HG03558 (cell line): Measurements from ENCODE around the gene UNC45B.
"Not testable (repeated sequence)": the region's sequence is repeated elsewhere in the genome, so short reads cannot be mapped to it uniquely, and the experiment has no call there.

Experiments
- ATAC-seq: cut with Tn5 transposase; IDR thresholded peaks from one replicate; pipeline ENCODE4 v1.9.1; 2021; ENCODE audit warnings: moderate number of reproducible peaks; ENCODE audit not compliant: unreplicated experiment; ENCODE audit errors: extremely low read depth

Gene UNC45B

DNA sequence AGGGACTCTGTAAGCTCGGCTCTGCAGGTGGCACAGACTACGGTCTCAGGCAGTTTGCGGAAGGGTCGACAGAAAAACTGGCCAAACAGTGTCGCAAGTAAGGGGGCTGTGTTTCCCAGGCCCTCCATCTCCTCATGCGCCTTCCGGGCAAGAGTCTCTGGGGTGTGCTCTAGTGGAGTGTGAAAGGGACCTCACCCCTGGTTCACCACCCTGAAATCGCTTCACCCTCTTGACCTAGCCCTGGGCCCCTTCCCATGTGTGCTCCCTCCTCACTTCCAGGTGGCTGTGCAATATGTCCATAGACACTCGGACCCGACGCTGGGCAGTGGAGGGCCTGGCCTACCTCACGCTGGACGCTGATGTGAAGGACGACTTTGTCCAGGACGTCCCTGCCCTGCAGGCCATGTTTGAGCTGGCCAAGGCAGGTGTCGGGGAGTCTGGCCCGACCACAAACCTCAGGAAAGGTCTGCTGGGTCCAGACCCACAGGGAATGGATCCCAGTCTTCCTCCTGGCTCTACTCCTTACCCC lies 22.3 kb downstream of the UNC45B start:
- no peak for ATAC-seq

DNA sequence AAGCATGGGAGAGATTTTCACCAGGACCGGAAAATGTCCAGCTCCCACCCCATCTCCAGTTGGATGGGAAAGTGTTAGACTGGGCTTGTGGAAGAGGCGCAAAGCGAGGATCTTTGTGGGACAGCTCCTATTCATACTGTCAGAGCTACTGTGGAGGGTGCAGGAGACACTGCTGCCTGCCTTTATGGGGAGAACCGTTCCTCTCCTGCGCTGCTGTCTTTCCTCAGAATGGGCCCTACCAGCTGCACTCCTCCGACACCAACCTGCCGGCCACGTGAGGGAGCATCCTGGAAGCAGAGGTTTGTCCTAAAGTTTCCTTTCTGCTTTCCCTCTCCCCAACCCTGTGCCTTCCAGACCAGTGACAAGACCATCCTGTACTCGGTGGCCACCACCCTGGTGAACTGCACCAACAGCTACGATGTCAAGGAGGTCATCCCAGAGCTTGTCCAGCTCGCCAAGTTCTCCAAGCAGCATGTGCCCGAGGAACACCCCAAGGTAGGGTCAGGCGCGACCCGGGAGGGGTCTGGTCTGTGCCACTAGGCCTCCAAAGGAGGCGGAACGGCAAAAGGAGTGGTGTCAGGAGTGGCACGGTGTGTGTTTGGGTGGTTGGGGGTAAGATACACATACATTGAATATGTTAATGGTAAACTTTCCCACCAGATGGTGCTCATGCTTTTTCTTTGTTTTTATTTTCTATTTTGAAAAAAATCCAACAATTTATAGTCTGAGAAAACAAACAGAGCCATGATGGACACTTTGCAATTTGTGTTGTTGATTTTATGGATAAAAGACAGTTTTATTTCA lies 23.6 kb downstream of the UNC45B start:
- ATAC-seq = no peak

DNA sequence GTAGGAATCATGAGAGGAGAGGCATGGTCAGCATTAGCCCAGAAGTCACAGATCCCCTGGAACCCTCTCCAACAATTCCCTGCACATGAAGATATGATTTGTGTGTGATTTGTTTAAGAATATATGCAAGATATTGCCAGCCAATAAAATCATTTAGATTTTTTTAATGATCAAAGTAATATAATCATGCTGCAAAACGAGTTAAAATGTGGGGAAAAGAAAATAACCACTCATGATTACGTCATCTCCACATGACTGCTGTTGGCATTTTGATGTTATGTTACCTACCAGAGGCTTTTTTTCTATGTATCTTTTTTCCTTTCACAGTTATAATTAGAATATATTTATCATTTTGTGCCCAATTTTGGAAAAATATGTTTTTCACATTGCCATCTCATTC lies 24.2 kb downstream of the UNC45B start:
- no peak for ATAC-seq

DNA sequence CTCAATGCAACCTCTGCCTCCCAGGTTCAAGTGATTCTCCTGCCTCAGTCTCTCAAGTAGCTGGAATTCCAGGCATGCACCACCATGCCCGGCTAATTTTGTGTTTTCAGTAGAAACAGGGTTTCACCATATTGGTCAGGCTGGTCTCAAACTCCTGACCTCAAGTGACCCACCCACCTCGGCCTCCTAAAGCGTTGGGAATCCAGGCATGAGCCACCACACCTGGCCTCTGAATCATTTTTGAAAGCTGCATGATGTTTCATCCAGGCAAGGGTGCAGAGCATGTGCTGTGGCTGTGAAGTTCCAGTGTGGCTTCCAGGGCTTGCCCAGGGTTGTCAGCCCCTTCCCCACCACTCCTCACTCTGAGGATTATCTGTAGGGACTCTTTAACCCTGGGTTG lies 24.7 kb downstream of the UNC45B start:
- not testable (repeated sequence) for ATAC-seq

DNA sequence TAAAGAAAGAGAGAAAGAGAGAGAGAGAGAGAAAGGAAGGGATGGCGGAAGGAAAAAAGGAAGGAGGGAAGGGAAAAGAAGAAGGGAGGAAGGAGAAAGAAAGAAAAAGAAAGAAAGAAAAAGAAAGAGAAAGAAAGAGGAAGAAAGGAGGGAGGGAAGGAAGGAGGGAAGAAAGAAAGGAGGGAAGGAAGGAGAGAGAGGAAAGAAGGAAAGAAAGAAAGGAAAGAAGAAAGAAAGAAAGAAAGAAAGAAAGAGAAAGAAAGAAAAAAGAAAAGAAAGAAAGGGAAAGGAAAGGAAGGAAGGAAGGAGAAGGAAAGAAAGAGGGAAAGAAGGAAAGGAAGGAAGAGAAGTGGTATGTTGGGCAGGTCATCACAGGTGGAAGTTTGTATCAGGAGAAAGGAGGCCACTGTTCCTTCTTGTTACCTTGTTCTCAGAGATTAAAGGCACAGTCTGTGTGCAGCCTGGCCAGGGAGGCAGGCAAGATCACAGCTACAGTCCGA lies 27.3 kb downstream of the UNC45B start:
- ATAC-seq = no peak

DNA sequence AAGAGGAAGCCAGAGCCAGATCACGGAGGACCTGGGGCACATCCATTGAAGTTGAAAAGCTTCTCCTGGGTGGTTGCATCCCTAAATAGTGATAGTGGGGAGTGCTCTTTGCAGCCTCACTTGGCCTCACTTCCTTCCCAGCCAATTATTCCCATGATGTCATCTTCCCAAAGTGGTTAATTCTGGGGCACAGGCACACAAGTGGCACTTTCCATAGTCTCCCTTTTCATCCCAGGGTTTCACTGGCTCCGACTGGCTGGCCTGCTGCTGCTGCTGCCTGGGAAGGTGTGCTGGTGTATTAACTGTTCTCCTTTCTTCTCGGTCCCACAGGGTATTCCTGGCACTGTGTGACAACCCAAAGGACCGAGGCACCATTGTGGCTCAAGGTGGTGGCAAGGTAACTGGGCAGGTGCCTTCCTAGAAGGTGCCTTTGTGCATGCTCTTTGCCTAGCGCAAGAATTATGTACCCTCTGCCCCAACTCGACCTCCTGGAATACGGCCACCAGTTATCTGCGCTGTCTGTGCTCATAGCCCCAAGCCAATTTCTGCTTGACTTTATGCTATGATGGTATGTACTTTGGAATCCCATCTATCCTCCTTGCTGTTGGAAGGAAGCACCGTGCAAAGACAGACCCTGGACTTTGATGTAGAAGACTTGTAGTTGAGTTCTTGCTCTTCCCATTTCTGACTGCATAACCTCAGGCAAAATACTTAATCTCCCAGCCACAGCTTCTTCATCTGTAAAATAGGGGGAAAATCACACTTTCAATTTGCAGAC lies 28.2 kb downstream of the UNC45B start:
- no peak for ATAC-seq

DNA sequence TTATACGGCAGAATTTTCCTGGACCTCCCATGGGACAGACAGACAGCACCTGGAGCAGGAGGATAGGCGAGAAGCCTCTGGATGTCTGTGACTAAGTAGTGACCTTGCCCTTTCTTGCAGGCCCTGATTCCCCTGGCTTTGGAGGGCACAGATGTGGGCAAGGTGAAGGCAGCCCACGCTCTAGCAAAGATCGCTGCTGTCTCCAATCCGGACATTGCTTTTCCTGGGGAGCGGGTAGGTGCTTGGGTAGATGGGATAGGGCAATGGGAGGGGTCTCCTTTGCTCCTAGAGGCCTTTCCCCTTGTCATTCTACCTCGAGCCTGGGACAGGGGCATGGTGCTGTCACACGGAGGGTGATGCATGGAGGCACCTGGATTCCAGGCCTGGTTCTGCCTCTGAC lies 29.3 kb downstream of the UNC45B start:
- ATAC-seq = no peak

DNA sequence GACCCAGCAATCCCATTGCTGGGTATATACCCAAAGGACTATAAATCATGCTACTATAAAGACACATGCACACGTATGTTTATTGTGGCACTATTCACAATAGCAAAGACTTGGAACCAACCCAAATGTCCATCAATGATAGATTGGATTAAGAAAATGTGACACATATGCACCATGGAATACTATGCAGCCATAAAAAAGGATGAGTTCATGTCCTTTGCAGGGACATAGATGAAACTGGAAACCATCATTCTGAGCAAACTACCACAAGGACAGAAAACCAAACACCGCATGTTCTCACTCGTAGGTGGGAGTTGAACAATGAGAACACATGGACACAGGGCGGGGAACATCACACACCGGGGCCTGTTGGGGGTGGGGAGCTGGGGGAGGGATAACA lies 31.8 kb downstream of the UNC45B start:
- not testable (repeated sequence) for ATAC-seq

DNA sequence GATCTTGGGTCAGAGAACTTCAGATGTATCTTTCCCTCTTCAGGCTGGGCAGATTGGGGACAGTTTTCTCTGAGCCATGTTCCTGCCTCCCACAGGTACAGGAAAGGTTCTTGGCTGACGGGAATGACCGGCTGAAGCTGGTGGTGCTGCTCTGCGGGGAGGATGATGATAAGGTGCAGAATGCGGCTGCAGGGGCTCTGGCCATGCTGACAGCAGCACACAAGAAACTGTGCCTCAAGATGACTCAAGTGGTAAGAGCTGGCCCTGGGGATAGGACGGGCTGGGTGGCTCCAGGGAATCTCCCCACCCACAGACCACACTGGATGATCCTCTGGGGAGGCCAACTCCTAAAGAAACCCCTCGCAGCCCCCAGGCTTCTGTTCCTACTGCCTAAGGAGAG lies 35.7 kb downstream of the UNC45B start:
- no peak for ATAC-seq

DNA sequence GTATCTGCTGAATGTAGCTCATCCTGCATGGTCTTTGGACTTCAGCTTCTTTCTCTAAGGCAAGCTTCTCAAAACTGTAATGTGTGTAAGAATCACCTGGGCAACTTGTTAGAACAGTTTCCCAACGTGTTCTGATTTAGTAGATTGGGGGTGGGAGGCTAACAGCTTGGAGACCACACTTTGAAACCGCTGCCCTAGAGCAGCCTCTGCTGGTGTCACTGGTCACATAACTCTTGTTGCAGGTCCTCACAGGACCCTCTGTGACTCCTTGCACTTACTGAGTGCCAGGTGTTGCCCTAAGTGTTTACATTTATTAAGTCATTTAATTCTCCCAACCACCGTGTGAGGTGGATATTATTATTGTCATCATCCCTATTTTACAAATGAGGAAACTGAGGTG lies 36.7 kb downstream of the UNC45B start:
- no peak for ATAC-seq

DNA sequence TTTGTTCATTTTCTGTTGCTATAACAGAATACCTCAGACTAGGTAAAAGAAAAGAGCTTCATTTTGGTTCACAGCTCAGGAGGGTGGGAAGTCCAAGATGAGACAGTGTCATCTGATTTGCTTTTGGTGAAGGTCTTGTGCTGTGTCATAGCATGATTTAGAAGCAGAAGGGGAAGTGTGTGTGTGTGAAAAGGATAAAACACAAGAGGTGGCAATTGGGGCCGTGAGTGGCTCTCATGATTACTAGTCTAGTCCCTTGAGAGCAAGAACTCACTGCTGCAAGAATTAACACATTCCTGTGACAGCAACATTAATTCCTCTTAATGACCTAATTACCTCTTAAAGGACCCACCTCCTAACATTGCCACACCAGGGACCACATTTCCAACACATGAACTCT lies 38.2 kb downstream of the UNC45B start:
- ATAC-seq = no peak

DNA sequence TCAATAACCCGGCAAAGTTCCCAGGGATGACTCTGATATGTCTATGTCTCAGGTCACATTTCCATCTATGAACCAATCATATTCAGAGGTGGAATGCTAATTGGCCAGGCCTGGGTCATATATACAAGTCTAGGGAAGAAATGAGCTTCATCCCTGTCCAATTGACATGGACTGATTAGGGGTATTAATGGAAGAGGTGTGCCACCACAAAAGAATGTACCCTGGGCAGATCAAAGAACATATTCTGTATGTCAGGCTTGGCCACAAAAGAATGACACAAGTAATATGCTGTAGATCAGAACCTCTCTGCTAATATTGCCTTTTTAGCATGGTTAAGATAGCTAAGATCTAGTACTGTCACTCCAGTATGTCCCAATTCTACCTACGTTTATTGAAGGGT lies 39.9 kb downstream of the UNC45B start:
- ATAC-seq = no peak

DNA sequence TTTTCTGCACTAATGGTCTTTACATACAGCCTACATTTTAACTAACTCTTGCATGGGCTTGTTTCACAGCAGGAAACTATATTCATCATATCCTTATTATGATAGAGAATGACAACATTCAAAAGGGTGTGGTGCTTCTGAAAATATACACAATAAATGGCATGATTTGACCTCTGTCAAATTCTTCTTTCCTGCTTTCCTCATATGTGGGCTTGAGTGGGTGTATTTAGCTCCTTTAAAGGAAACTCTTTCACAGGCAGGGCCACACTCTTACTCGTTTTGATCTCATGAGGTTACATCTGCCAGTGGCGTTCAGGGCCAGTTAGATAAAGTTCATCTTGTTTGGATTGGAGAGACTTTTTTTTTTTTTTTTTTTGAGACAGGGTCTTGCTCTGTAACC lies 40.5 kb downstream of the UNC45B start:
- ATAC-seq = no peak

DNA sequence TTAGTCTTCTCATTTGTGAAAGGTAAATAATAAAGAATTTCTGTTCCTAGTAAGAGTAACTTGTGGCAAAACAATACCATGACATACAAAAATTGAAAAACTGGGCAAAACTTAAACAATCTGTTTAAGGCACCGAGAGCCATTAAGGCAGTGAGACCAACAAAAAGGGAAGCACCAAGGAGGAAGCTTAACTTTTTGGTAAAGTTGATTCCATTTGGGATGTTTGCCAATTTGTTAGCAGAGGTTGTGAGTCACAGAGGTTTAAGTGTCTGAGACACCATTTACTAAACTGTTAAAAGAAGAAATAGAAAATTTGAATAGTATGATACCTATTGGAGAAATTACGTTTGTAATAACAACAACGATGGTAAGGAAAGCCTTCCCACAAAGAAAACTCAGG lies 41.7 kb downstream of the UNC45B start:
- ATAC-seq = no peak

DNA sequence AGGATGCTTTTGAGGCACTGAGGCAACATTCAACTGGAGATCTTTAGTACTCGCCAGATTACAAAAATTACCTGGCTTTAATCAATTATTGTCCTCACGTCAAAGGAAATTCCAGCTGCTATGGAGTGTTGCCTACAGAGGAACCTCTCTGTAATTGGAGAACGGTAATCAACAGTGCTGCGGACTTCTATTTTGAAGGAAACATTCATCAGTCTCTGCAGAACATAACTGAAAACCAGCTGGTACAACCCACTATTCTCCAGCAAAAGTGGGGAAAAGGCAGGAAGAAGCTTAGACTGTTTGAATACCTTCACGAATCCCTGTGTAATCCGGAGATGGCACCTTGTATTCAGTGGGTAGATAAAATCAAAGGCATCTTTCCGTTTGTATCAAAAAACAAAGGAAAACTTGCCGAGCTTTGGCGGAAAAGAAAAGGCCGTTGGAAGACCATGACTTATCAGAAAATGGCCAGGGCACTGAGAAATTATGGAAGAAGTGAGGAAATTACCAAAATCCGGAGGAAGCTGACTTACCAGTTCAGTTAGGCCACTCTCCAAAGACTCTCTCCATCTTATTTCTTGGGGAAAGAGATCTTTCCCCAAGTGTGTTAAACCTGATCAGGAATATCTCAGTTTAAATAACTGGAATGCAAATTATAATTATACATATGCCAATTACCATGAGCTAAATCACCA lies 43.5 kb downstream of the UNC45B start:
- no peak for ATAC-seq

DNA sequence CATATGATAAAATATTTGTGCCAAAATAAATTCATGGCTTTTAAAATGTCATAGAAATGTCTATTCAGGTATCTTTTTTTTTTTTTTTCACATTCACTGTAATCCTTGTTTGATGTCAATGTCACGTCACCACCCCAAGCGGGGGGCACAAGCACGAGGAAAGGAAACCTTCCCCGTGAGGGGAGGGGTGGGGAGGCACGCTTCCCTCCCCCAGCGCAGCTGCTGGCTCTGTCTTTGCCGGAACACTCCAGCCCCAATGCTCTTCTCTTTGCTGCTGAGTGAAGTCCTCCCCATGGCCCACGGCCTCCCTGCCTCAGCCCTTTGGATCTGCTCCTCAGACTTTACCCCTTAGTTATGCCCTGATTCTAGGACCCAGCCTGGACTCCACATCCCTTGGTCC lies 45.1 kb downstream of the UNC45B start:
- ATAC-seq = no peak

DNA sequence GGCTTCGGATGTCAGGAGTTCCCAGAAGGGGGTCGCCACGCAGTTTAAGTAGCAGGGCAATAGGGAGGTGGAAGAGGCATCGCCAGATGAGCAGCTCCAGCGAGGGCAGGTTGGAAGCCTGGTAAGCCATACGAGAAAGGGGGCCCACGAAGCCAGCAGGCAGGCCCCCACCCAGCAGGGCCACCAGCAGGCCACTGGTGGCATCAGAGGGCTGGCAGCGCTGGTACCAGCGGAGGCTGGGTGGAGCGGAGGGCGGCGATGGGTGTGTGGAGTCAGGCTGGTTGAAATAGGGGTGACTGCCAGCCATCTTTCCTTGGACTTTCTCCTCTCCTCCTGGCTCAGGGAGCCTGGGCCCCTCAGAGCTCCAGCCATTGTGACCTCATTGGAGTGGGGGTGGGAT lies 46.4 kb downstream of the UNC45B start, which contains the start of gene SLC35G3:
Gene SLC35G3, minus strand, starts transcription at position 393 of the 400 bp plus-strand sequence. Its CDS starts 86 bp downstream, at position 307.
- ATAC-seq = not testable (repeated sequence)

DNA sequence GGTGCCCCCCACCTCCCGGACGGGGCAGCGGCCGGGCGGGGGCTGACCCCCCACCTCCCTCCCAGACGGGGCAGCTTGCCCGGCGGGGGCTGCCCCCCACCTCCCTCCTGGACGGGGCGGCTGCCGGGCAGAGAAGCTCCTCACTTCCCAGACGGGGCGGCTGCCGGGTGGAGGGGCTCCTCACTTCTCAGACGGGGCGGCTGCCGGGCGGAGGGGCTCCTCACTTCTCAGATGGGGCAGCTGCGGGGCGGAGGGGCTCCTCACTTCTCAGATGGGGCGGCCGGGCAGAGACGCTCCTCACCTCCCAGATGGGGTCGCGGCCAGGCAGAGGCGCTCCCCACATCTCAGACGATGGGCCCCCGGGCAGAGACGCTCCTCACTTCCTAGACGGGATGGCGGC lies 47.4 kb downstream of the UNC45B start:
- not testable (repeated sequence) for ATAC-seq

DNA sequence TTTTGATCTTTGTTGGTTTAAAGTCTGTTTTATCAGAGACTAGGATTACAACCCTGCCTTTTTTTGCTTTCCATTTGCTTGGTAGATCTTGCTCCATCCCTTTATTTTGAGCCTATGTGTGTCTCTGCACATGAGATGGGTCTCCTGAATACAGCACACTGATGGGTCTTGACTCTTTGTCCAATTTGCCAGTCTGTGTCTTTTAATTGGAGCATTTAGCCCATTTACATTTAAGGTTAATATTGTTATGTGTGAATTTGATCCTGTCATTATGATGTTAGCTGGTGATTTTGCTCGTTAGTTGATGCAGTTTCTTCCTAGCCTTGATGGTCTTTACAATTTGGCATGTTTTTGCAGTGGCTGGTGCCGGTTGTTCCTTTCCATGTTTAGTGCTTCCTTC lies 55.0 kb downstream of the UNC45B start:
- not testable (repeated sequence) for ATAC-seq

DNA sequence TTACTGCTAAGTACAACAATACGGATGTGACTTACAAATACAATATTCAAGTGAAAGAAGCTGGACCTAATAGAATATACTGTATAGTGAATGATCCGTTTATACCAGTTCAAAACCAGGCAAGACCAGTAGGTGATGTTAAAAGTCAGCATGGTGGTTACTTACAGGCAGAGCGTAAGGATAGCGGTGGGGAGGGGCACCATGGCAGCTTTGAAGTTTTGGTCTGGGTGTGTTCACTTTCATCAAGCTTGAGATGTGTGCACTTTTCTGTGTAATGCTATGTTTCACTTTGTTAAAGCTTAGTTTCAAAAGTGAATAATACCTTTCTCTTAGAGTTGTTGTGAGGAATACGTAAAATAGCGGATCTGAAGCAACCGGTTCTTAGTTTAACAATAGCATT lies 63.1 kb downstream of the UNC45B start:
- ATAC-seq = no peak

DNA sequence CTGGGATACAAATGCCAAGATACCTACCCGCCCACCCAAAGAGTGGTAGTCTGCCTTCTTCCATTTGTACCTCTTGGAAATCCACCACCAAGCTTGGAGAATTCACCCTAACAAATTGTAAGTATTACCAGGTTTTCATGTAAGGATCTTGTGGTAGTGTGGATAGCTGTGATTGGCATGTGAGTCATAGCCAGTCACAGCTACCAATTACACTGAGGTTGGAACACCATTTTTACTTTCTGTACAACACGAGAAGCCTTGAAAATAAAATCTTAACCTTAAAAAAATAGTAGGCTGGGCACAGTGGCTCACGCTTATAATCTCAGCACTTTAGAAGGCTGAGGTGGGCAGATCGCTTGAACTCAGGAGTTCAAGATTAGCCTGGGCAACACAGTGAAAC lies 65.1 kb downstream of the UNC45B start:
- ATAC-seq = no peak
